GM18502 (cell line): ENCODE measurements around the gene TFPI.
"Not testable (repeated sequence)": the region's sequence is repeated elsewhere in the genome, so short reads cannot be mapped to it uniquely, and the experiment has no call there.

Experiments used
- ATAC-seq: cut with Tn5 transposase; IDR thresholded peaks from one replicate; pipeline ENCODE4 v1.9.1; 2021; ENCODE audit warnings: mild to moderate bottlenecking; ENCODE audit not compliant: unreplicated experiment, poor library complexity

Gene TFPI

GRCh38 chr2:187554011-187554703, at the start of gene TFPI:
Gene TFPI (minus strand): TSS chr2:187554435. CDS start chr2:187503768, 50,667 bp downstream.
- no peak for ATAC-seq

- no peak for ATAC-seq
These were observed 40.6 kb upstream of the TFPI start for GRCh38 chr2:187594801-187595200.

- no peak for ATAC-seq
These were observed 39.5 kb upstream of the TFPI start for GRCh38 chr2:187593697-187594096.

- no peak for ATAC-seq
These were observed 38.9 kb upstream of the TFPI start for GRCh38 chr2:187593098-187593497.

- no peak for ATAC-seq
These were observed 35.9 kb upstream of the TFPI start for GRCh38 chr2:187590175-187590574.

GRCh38 chr2:187586011-187586641, 31.9 kb upstream of the TFPI start:
- ATAC-seq, result peak; percentile 82

GRCh38 chr2:187581125-187581896, 27.1 kb upstream of the TFPI start:
- ATAC-seq, result peak; percentile 60

GRCh38 chr2:187580462-187581124, 26.4 kb upstream of the TFPI start:
- peak; percentile 53 for ATAC-seq

GRCh38 chr2:187577310-187577709, 23.1 kb upstream of the TFPI start:
- ATAC-seq, result no peak

- no peak for ATAC-seq
These were observed 22.7 kb upstream of the TFPI start for GRCh38 chr2:187576906-187577305.

- no peak for ATAC-seq
These were observed 21.5 kb upstream of the TFPI start for GRCh38 chr2:187575751-187576067.

GRCh38 chr2:187574969-187575750, 20.9 kb upstream of the TFPI start:
- no peak for ATAC-seq

GRCh38 chr2:187573722-187574121, 19.5 kb upstream of the TFPI start:
- ATAC-seq, result no peak

GRCh38 chr2:187571996-187572395, 17.8 kb upstream of the TFPI start:
- ATAC-seq, result not testable (repeated sequence)

GRCh38 chr2:187569571-187569970, 15.3 kb upstream of the TFPI start:
- ATAC-seq, result no peak

GRCh38 chr2:187569042-187569441, 14.8 kb upstream of the TFPI start:
- no peak for ATAC-seq

GRCh38 chr2:187567126-187567525, 12.9 kb upstream of the TFPI start:
- no peak for ATAC-seq

GRCh38 chr2:187566712-187567111, 12.5 kb upstream of the TFPI start:
- no peak for ATAC-seq

GRCh38 chr2:187566266-187566665, 12.0 kb upstream of the TFPI start:
- ATAC-seq, result no peak

GRCh38 chr2:187565618-187566017, 11.4 kb upstream of the TFPI start:
- ATAC-seq, result not testable (repeated sequence)
